ENCODE data around the gene TUBG2. TPM values are rescaled to one million over a fixed set of nuclear protein-coding genes. Genes with fewer than 3 reads are reported as not detected.

Gene TUBG2
- total RNA-seq, 1 experiment from 2014 or later, result 20.9 TPM

DNA sequence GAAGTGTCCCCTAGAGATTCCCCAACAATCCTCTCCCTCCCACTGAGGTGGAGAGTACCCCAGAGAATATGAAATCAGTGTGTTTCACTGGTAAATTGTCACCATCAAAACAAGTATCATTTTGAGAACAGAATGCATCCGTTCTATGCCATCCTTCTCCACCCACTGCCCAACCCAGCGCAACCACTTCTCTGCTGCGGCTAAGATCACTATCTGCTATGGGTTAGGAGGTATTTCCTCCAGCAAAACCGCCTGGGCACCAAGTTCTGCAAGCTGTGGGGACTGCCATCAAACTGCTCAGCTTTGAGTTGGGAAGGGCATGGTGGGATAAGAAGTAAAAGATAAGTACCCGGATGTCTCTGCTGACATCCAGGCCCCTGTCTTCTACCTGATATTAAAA lies 47.6 kb downstream of the TUBG2 start:
- no peak for TF ChIP-seq POLR2AphosphoS5 (IDR thresholded peaks at IDR 0.05; ENCODE audit: low read depth, low read length)
- TF ChIP-seq, protein P1, sequence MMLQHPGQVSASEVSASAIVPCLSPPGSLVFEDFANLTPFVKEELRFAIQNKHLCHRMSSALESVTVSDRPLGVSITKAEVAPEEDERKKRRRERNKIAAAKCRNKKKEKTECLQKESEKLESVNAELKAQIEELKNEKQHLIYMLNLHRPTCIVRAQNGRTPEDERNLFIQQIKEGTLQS (IDR thresholded peaks at IDR 0.05), result no peak
- no peak for TF ChIP-seq EGR1 (IDR thresholded peaks at IDR 0.05; ENCODE audit: low read depth)
- no peak for TF ChIP-seq FOSL1 (IDR thresholded peaks at IDR 0.05; ENCODE audit: low read depth)
- no peak for TF ChIP-seq JUND (IDR thresholded peaks at IDR 0.05)
- no peak for TF ChIP-seq CBX3 (IDR thresholded peaks at IDR 0.05; ENCODE audit: low read depth)
- no peak for TF ChIP-seq EZH2 (IDR thresholded peaks at IDR 0.05)
- no peak for TF ChIP-seq SIN3A (IDR thresholded peaks at IDR 0.05; ENCODE audit: low read depth)
- no peak for TF ChIP-seq ZFX (IDR thresholded peaks at IDR 0.05)
- no peak for TF ChIP-seq ZNF274 (IDR thresholded peaks at IDR 0.05; ENCODE audit: low read depth, low read length)
- no peak for TF ChIP-seq TCF7L2 (IDR thresholded peaks at IDR 0.05; ENCODE audit: borderline replicate concordance, extremely low read depth, insufficient read depth, insufficient read length)
- CTCF ChIA-PET, result no interaction called here
- no peak overlapping the region for H3K27ac ChIP-seq (ENCODE audit: low read depth, low read length)
- peaks cover 30 to 45% of the 10 kb centered on the region in 2 experiments for H3K36me3 ChIP-seq (ENCODE audit: control insufficient read depth in 1 of 2, insufficient read depth in 2 of 2, low read length in 2 of 2)
- no peak overlapping the region for H3K9ac ChIP-seq (ENCODE audit: low read length)
- no peak overlapping the region for H3K4me2 ChIP-seq (ENCODE audit: low read length)
- intact Hi-C loops (cut with micrococcal nuclease), result no loop called here
- H3K9me3 ChIP-seq (ENCODE audit: control insufficient read depth in 1 of 2, insufficient read depth in 1 of 2, low read depth in 1 of 2, low read length in 2 of 2), result no peaks in the 10 kb centered on the region
- POLR2A ChIA-PET, result no interaction called here
- ATAC-seq (no peak), DNase-seq (ENCODE audit: low read depth, low spot score) (no peak)
- no peak overlapping the region for H3K4me3 ChIP-seq (replicated peaks in 1 of 2; ENCODE audit: low read depth in 1 of 2, low read length in 2 of 2)
- no peaks in the 10 kb centered on the region for H3K79me2 ChIP-seq (ENCODE audit: insufficient read depth, low read length)
- no peaks in the 10 kb centered on the region for H3K4me1 ChIP-seq (ENCODE audit: control insufficient read depth in 1 of 2, insufficient read depth in 2 of 2, low read length in 2 of 2)
- H3K9me2 ChIP-seq (ENCODE audit: insufficient read depth), result no peaks in the 10 kb centered on the region
- BruUV-seq (replicated peaks), result no TSS peak
- RAD21 ChIA-PET (ENCODE audit: low non-redundant PET in 1 of 2, low total read pairs in 2 of 2, uncharacterized antibody in 2 of 2, unreplicated experiment in 2 of 2), result no interaction called here
- no peaks in the 10 kb centered on the region for H3K27me3 ChIP-seq (ENCODE audit: insufficient read depth, low read length)
- no peaks in the 10 kb centered on the region for H4K20me1 ChIP-seq (ENCODE audit: insufficient read depth)
- no peak overlapping the region for H2AFZ ChIP-seq (ENCODE audit: low read depth, low read length, poor library complexity, severe bottlenecking)

- no peak for DNase-seq (ENCODE audit: low read depth, low spot score)
- ChIA-PET RAD21 (ENCODE audit: low non-redundant PET in 1 of 2, low total read pairs in 2 of 2, uncharacterized antibody in 2 of 2, unreplicated experiment in 2 of 2) (no interaction called here), CTCF (interaction anchor here (0.8 to 1.3 kb wide), 2 partner anchors 28 to 130 kb away, joined by 3 read pairs; no protein-coding TSS in a partner anchor), POLR2A (no interaction called here)
- no peaks in the 10 kb centered on the region for H3K9me3 ChIP-seq (ENCODE audit: control insufficient read depth in 1 of 2, insufficient read depth in 1 of 2, low read depth in 1 of 2, low read length in 2 of 2)
- no peak overlapping the region for H3K9ac ChIP-seq (ENCODE audit: low read length)
- no peaks in the 10 kb centered on the region for H3K4me1 ChIP-seq (ENCODE audit: control insufficient read depth in 1 of 2, insufficient read depth in 2 of 2, low read length in 2 of 2)
- no peak overlapping the region for H2AFZ ChIP-seq (ENCODE audit: low read depth, low read length, poor library complexity, severe bottlenecking)
- ATAC-seq, result no peak
- TF ChIP-seq SRF (IDR thresholded peaks at IDR 0.05; ENCODE audit: low read depth) (no peak), CEBPB (IDR thresholded peaks at IDR 0.05; ENCODE audit: low read depth) (no peak), EZH2 (IDR thresholded peaks at IDR 0.05) (no peak), TCF7L2 (IDR thresholded peaks at IDR 0.05; ENCODE audit: borderline replicate concordance, extremely low read depth, insufficient read depth, insufficient read length) (no peak), RAD21 (IDR thresholded peaks at IDR 0.05; ENCODE audit: low read depth) (no peak), ZFX (IDR thresholded peaks at IDR 0.05) (no peak)
- TF ChIP-seq, protein P2, sequence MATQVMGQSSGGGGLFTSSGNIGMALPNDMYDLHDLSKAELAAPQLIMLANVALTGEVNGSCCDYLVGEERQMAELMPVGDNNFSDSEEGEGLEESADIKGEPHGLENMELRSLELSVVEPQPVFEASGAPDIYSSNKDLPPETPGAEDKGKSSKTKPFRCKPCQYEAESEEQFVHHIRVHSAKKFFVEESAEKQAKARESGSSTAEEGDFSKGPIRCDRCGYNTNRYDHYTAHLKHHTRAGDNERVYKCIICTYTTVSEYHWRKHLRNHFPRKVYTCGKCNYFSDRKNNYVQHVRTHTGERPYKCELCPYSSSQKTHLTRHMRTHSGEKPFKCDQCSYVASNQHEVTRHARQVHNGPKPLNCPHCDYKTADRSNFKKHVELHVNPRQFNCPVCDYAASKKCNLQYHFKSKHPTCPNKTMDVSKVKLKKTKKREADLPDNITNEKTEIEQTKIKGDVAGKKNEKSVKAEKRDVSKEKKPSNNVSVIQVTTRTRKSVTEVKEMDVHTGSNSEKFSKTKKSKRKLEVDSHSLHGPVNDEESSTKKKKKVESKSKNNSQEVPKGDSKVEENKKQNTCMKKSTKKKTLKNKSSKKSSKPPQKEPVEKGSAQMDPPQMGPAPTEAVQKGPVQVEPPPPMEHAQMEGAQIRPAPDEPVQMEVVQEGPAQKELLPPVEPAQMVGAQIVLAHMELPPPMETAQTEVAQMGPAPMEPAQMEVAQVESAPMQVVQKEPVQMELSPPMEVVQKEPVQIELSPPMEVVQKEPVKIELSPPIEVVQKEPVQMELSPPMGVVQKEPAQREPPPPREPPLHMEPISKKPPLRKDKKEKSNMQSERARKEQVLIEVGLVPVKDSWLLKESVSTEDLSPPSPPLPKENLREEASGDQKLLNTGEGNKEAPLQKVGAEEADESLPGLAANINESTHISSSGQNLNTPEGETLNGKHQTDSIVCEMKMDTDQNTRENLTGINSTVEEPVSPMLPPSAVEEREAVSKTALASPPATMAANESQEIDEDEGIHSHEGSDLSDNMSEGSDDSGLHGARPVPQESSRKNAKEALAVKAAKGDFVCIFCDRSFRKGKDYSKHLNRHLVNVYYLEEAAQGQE (IDR thresholded peaks at IDR 0.05; ENCODE audit: low read depth), result no peak
- TF ChIP-seq, protein P3, sequence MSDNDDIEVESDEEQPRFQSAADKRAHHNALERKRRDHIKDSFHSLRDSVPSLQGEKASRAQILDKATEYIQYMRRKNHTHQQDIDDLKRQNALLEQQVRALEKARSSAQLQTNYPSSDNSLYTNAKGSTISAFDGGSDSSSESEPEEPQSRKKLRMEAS (IDR thresholded peaks at IDR 0.05), result no peak
- no peaks in the 10 kb centered on the region for H3K27me3 ChIP-seq (ENCODE audit: insufficient read depth, low read length)
- no peak overlapping the region for H3K27ac ChIP-seq (ENCODE audit: low read depth, low read length)
- intact Hi-C loops (cut with micrococcal nuclease), result no loop called here
- H3K79me2 ChIP-seq (ENCODE audit: insufficient read depth, low read length), result no peaks in the 10 kb centered on the region
- H3K4me2 ChIP-seq (ENCODE audit: low read length), result no peak overlapping the region
- peaks cover 33 to 57% of the 10 kb centered on the region in 2 experiments for H3K36me3 ChIP-seq (ENCODE audit: control insufficient read depth in 1 of 2, insufficient read depth in 2 of 2, low read length in 2 of 2)
- BruUV-seq (replicated peaks), result no TSS peak
- H3K4me3 ChIP-seq (replicated peaks in 1 of 2; ENCODE audit: low read depth in 1 of 2, low read length in 2 of 2), result no peak overlapping the region
- H4K20me1 ChIP-seq (ENCODE audit: insufficient read depth), result no peaks in the 10 kb centered on the region
- no peaks in the 10 kb centered on the region for H3K9me2 ChIP-seq (ENCODE audit: insufficient read depth)
Measured at GRCh38 chr17:42708588-42708987, 49.5 kb downstream of the TUBG2 start.
